OCI-LY3 (cell line): Measurements from ENCODE around the gene CLCN1.

Experiments
- EZH2phosphoT487 ChIP-seq: fragments of 200-600 bp; shearing (Covaris generic); IDR thresholded peaks from 2 replicates; pipeline ENCODE4 v1.6.1; 2018; ENCODE audit warnings: antibody characterized with exemption, mixed run types, low read depth
- TF ChIP-seq, protein P1 (sequence below): fragments of 200-600, 300-600 bp; sonication (generic); IDR thresholded peaks from 2 replicates; pipeline ENCODE4 v1.5.1; 2014; ENCODE audit warnings: antibody characterized with exemption, low read length, low read depth

DNA sequence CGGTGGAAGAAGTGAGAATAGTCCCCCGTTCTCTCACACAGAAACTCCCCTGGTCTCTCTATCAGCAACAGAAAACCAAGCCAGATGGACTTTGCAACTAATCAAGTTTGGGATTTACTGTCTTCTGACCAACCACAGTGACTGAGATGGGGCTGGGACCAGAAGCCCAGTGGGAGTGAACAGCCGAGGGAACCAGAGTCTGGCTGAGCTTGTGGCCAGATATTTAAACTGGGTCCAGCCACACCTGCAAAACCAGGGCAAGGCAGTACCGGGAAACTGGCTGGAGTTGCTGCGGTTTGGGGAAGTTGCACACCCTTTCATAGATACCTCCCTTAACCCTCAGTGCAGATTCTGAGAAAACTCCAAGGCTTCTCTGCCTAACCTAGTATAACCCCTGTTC, 46.7 kb upstream of the CLCN1 start:
- TF ChIP-seq, protein P1, sequence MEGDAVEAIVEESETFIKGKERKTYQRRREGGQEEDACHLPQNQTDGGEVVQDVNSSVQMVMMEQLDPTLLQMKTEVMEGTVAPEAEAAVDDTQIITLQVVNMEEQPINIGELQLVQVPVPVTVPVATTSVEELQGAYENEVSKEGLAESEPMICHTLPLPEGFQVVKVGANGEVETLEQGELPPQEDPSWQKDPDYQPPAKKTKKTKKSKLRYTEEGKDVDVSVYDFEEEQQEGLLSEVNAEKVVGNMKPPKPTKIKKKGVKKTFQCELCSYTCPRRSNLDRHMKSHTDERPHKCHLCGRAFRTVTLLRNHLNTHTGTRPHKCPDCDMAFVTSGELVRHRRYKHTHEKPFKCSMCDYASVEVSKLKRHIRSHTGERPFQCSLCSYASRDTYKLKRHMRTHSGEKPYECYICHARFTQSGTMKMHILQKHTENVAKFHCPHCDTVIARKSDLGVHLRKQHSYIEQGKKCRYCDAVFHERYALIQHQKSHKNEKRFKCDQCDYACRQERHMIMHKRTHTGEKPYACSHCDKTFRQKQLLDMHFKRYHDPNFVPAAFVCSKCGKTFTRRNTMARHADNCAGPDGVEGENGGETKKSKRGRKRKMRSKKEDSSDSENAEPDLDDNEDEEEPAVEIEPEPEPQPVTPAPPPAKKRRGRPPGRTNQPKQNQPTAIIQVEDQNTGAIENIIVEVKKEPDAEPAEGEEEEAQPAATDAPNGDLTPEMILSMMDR, result no peak
- TF ChIP-seq EZH2phosphoT487, result no peak
